GM19328 (cell line): ENCODE data around the gene KRT28.
A peak's percentile ranks its signal among the peaks of the same experiment; 100 is the strongest.
"Not testable (repeated sequence)": the region's sequence is repeated elsewhere in the genome, so short reads cannot be mapped to it uniquely, and the experiment has no call there.

Source experiments
- ATAC-seq: cut with Tn5 transposase; IDR thresholded peaks from one replicate; pipeline ENCODE4 v1.9.1; 2021; ENCODE audit warnings: mild to moderate bottlenecking, moderate library complexity; ENCODE audit not compliant: unreplicated experiment

The KRT28 gene

GRCh38 chr17:40818733-40819527 is 19.2 kb upstream of the KRT28 start:
- ATAC-seq: peak; percentile 75

- no peak for ATAC-seq
Observed at GRCh38 chr17:40818343-40818732, 18.6 kb upstream of the KRT28 start.

- ATAC-seq: no peak
Observed at GRCh38 chr17:40817103-40817682, 17.4 kb upstream of the KRT28 start.

GRCh38 chr17:40816569-40816968 is 16.8 kb upstream of the KRT28 start:
- ATAC-seq: no peak

GRCh38 chr17:40815381-40815780 is 15.6 kb upstream of the KRT28 start:
- no peak for ATAC-seq

- ATAC-seq: not testable (repeated sequence)
Observed at GRCh38 chr17:40814657-40815056, 14.9 kb upstream of the KRT28 start.

GRCh38 chr17:40813804-40814203 is 14.0 kb upstream of the KRT28 start:
- ATAC-seq: no peak

- no peak for ATAC-seq
Observed at GRCh38 chr17:40812639-40813038, 12.9 kb upstream of the KRT28 start.

GRCh38 chr17:40810494-40810893 is 10.7 kb upstream of the KRT28 start:
- ATAC-seq: no peak

- no peak for ATAC-seq
Observed at GRCh38 chr17:40809721-40810421, 10.1 kb upstream of the KRT28 start.

- ATAC-seq: no peak
Observed at GRCh38 chr17:40806131-40806530, 6.4 kb upstream of the KRT28 start.

GRCh38 chr17:40803617-40804082 is 3.9 kb upstream of the KRT28 start:
- no peak for ATAC-seq

- no peak for ATAC-seq
Observed at GRCh38 chr17:40801157-40801556, 1.4 kb upstream of the KRT28 start.

GRCh38 chr17:40800381-40800780 is 622 bp upstream of the KRT28 start:
- ATAC-seq: no peak

- no peak for ATAC-seq
Observed at GRCh38 chr17:40796846-40797245, 2.9 kb downstream of the KRT28 start.

- ATAC-seq: no peak
Observed at GRCh38 chr17:40795019-40795667, 4.6 kb downstream of the KRT28 start.

- ATAC-seq: no peak
Observed at GRCh38 chr17:40794466-40794865, 5.3 kb downstream of the KRT28 start.

GRCh38 chr17:40793832-40794231 is 5.9 kb downstream of the KRT28 start:
- no peak for ATAC-seq

- no peak for ATAC-seq
Observed at GRCh38 chr17:40791787-40792436, 7.8 kb downstream of the KRT28 start.

- ATAC-seq: no peak
Observed at GRCh38 chr17:40791111-40791510, 8.6 kb downstream of the KRT28 start.

GRCh38 chr17:40782450-40782849 is 17.3 kb downstream of the KRT28 start, which contains the start of gene KRT27:
KRT27 (minus strand) TSS chr17:40782550; CDS start chr17:40782493, 57 bp downstream.
- ATAC-seq: no peak
